ENCODE measurements around the gene TRABD.

DNA sequence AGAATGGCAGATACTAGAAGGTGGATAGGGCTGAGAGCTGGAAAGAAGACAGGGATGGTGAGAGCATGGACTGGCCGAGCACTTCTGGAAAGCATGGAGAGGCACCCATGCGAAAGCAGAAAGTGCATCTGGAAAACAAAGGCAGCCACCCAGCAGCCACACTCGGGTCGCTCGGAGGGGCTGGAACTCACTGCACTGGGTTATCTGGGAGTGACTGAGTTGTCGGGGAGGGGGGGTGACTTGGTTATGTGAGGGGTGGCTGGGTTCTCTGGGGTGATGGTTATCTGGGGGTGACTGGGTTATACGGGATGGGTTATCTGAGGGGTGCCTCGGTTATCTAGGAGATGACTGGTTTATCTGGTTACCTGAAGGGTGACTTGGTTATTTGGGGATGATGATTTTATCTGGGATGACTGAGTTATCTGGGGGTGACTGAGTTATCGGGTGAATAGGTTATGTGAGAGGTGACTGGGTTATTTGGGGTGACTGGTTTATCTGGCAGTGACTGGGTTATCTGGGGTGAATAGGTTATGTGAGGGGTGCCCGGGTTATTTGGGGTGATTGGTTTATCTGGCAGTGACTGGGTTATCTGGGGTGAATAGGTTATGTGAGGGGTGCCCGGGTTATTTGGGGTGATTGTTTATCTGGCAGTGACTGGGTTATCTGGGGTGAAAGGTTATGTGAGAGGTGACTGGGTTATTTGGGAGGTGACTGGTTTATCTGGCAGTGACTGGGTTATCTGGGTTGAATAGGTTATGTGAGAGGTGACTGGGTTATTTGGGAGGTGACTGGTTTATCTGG, 17.8 kb upstream of the TRABD start:
- TF ChIP-seq, protein P1, sequence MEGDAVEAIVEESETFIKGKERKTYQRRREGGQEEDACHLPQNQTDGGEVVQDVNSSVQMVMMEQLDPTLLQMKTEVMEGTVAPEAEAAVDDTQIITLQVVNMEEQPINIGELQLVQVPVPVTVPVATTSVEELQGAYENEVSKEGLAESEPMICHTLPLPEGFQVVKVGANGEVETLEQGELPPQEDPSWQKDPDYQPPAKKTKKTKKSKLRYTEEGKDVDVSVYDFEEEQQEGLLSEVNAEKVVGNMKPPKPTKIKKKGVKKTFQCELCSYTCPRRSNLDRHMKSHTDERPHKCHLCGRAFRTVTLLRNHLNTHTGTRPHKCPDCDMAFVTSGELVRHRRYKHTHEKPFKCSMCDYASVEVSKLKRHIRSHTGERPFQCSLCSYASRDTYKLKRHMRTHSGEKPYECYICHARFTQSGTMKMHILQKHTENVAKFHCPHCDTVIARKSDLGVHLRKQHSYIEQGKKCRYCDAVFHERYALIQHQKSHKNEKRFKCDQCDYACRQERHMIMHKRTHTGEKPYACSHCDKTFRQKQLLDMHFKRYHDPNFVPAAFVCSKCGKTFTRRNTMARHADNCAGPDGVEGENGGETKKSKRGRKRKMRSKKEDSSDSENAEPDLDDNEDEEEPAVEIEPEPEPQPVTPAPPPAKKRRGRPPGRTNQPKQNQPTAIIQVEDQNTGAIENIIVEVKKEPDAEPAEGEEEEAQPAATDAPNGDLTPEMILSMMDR (IDR thresholded peaks at IDR 0.05; ENCODE audit: borderline replicate concordance, extremely low read depth, low read length, poor library complexity, severe bottlenecking), result no peak
- TF ChIP-seq EZH2 (IDR thresholded peaks at IDR 0.05; ENCODE audit: borderline replicate concordance, low read depth, low read length, severe bottlenecking), result no peak
